HG03103 (cell line): ENCODE results near the gene SNRPE.

Experiments used
- ATAC-seq: cut with Tn5 transposase; IDR thresholded peaks from one replicate; pipeline ENCODE4 v1.9.1; 2021; ENCODE audit warnings: low read depth; ENCODE audit not compliant: unreplicated experiment

Gene SNRPE

GRCh38 chr1:203873094-203873493 lies 11.7 kb downstream of the SNRPE start:
- no peak for ATAC-seq

GRCh38 chr1:203878422-203878821 lies 17.0 kb downstream of the SNRPE start:
- no peak for ATAC-seq

- no peak for ATAC-seq
Observed at GRCh38 chr1:203880606-203881005, 19.2 kb downstream of the SNRPE start.

- ATAC-seq: no peak
Observed at GRCh38 chr1:203888807-203889251, 27.4 kb downstream of the SNRPE start.

- ATAC-seq: no peak
Observed at GRCh38 chr1:203891950-203892349, 30.6 kb downstream of the SNRPE start.

- no peak for ATAC-seq
Observed at GRCh38 chr1:203898458-203899352, 37.3 kb downstream of the SNRPE start.

- ATAC-seq: no peak
Observed at GRCh38 chr1:203899353-203899716, 37.9 kb downstream of the SNRPE start.

GRCh38 chr1:203899869-203900714 lies 38.7 kb downstream of the SNRPE start:
- ATAC-seq: no peak

GRCh38 chr1:203901581-203901980 lies 40.2 kb downstream of the SNRPE start:
- ATAC-seq: no peak

GRCh38 chr1:203905275-203905674 lies 43.9 kb downstream of the SNRPE start:
- no peak for ATAC-seq

GRCh38 chr1:203906932-203907331 lies 45.5 kb downstream of the SNRPE start:
- ATAC-seq: no peak

GRCh38 chr1:203907901-203908300 lies 46.5 kb downstream of the SNRPE start:
- no peak for ATAC-seq

GRCh38 chr1:203911806-203912205 lies 50.4 kb downstream of the SNRPE start:
- ATAC-seq: no peak

- no peak for ATAC-seq
Observed at GRCh38 chr1:203913073-203913521, 51.7 kb downstream of the SNRPE start.

- no peak for ATAC-seq
Observed at GRCh38 chr1:203914292-203914691, 52.9 kb downstream of the SNRPE start.

- no peak for ATAC-seq
Observed at GRCh38 chr1:203915811-203916210, 54.4 kb downstream of the SNRPE start.

- no peak for ATAC-seq
Observed at GRCh38 chr1:203916756-203917155, 55.4 kb downstream of the SNRPE start.
